Activated CD4-positive, alpha-beta T cell treated with anti-CD3 and anti-CD28 coated beads, Interleukin-2, Interleukin-6, amounts not matched to agents 100 ng/mL and 50 ng/mL, durations not matched to agents 16 hours and 8 hours (primary cell): Measurements from ENCODE around the gene FMO5.
"Not testable (repeated sequence)": the region's sequence is repeated elsewhere in the genome, so short reads cannot be mapped to it uniquely, and the experiment has no call there.

Experiments
- DNase-seq: peaks from one replicate; pipeline ENCODE4 v3.0.0-alpha.2; 2020

The FMO5 gene

GRCh38 chr1:147204080-147204479 is 21.1 kb downstream of the FMO5 start:
- DNase-seq, result no peak

GRCh38 chr1:147202576-147202975 is 22.6 kb downstream of the FMO5 start:
- no peak for DNase-seq

GRCh38 chr1:147201786-147202185 is 23.4 kb downstream of the FMO5 start:
- no peak for DNase-seq

GRCh38 chr1:147201276-147201675 is 23.9 kb downstream of the FMO5 start:
- DNase-seq, result no peak

- not testable (repeated sequence) for DNase-seq
Measured at GRCh38 chr1:147197324-147197723, 27.8 kb downstream of the FMO5 start.

GRCh38 chr1:147189514-147189913 is 35.6 kb downstream of the FMO5 start:
- no peak for DNase-seq

- no peak for DNase-seq
Measured at GRCh38 chr1:147185432-147185831, 39.7 kb downstream of the FMO5 start.

GRCh38 chr1:147177611-147178380 is 47.3 kb downstream of the FMO5 start:
- no peak for DNase-seq

GRCh38 chr1:147172168-147173016 is 52.7 kb downstream of the FMO5 start, which contains the start of gene PRKAB2:
PRKAB2 (minus strand) TSS chr1:147172470; CDS start chr1:147172144, 326 bp downstream.
- peak; percentile 94 for DNase-seq

- DNase-seq, result no peak
Measured at GRCh38 chr1:147171399-147172167, 53.6 kb downstream of the FMO5 start.

- no peak for DNase-seq
Measured at GRCh38 chr1:147169840-147170674, 55.1 kb downstream of the FMO5 start.

GRCh38 chr1:147169171-147169570 is 56.0 kb downstream of the FMO5 start:
- no peak for DNase-seq

- no peak for DNase-seq
Measured at GRCh38 chr1:147168626-147169058, 56.5 kb downstream of the FMO5 start.

- DNase-seq, result no peak
Measured at GRCh38 chr1:147167365-147167764, 57.8 kb downstream of the FMO5 start.

GRCh38 chr1:147163019-147163418 is 62.1 kb downstream of the FMO5 start:
- no peak for DNase-seq

- DNase-seq, result no peak
Measured at GRCh38 chr1:147162093-147162492, 63.0 kb downstream of the FMO5 start.

GRCh38 chr1:147157116-147157515 is 68.0 kb downstream of the FMO5 start:
- DNase-seq, result not testable (repeated sequence)

GRCh38 chr1:147156642-147157041 is 68.5 kb downstream of the FMO5 start:
- no peak for DNase-seq

GRCh38 chr1:147152772-147153171 is 72.4 kb downstream of the FMO5 start:
- no peak for DNase-seq

GRCh38 chr1:147151244-147151643 is 73.9 kb downstream of the FMO5 start:
- no peak for DNase-seq

GRCh38 chr1:147142886-147143285 is 82.3 kb downstream of the FMO5 start:
- no peak for DNase-seq
